MCF 10A (cell line): ENCODE data around the gene ABCB8. TPM values are rescaled to one million over a fixed set of nuclear protein-coding genes. Genes with fewer than 3 reads are reported as not detected.
A peak's percentile ranks its signal among the peaks of the same experiment; 100 is the strongest.

Source experiments
- BruUV-seq: library from RNA; stranded (reverse); fragments of 400-500 nt; replicated peaks from 2 replicates; lab custom pipeline; 2021; lab: Mats Ljungman, UMichigan
- CTCF ChIA-PET: fragments of 300-600 bp; sonication (Branson Sonifier 250); formaldehyde crosslinking; extraction: SDS; loops from one replicate; lab custom pipeline; 2021; ENCODE audit warnings: antibody characterized with exemption, inconsistent platforms; lab: Yijun Ruan, JAX
- POLR2A ChIA-PET: fragments of 300-600, 350-650 bp; sonication (Branson Sonifier 250); formaldehyde crosslinking; extraction: SDS; loops from one replicate; lab custom pipeline; 2020; ENCODE audit warnings: antibody characterized with exemption, inconsistent platforms; lab: Yijun Ruan, JAX
- DNase-seq: peaks from one replicate; pipeline ENCODE4 v3.0.0-alpha.2; 2018; ENCODE audit not compliant: unreplicated experiment
- H3K27ac Mint-ChIP-seq: one replicate; pipeline ENCODE4 v1.8.0; 2022; ENCODE audit warnings: mild to moderate bottlenecking, low read depth, mixed read lengths; ENCODE audit not compliant: unreplicated experiment
- H3K27me3 Mint-ChIP-seq: one replicate; pipeline ENCODE4 v1.8.0; 2022; ENCODE audit warnings: mixed read lengths; ENCODE audit not compliant: insufficient read depth, unreplicated experiment
- H3K36me3 Mint-ChIP-seq: one replicate; pipeline ENCODE4 v1.8.0; 2022; ENCODE audit warnings: mild to moderate bottlenecking, moderate library complexity, mixed read lengths; ENCODE audit not compliant: insufficient read depth, unreplicated experiment
- H3K4me1 Mint-ChIP-seq: one replicate; pipeline ENCODE4 v1.8.0; 2022; ENCODE audit warnings: mixed read lengths; ENCODE audit not compliant: insufficient read depth, unreplicated experiment
- H3K4me3 Mint-ChIP-seq: one replicate; pipeline ENCODE4 v1.8.0; 2022; ENCODE audit warnings: mild to moderate bottlenecking, moderate library complexity, mixed read lengths; ENCODE audit not compliant: unreplicated experiment
- H3K9me3 Mint-ChIP-seq: one replicate; pipeline ENCODE4 v1.8.0; 2022; ENCODE audit warnings: mixed read lengths; ENCODE audit not compliant: unreplicated experiment
- CTCF ChIP-seq: fragments of 200-600 bp; IDR thresholded peaks from one replicate; pipeline ENCODE4 v1.8.0; 2022; ENCODE audit warnings: antibody characterized with exemption, mild to moderate bottlenecking; ENCODE audit not compliant: unreplicated experiment
- intact Hi-C: fragments of 100-400 bp; cut with micrococcal nuclease; formaldehyde crosslinking; loops from 2 replicates; pipeline ENCODE4 v1.14.1; 2022
- total RNA-seq: library from RNA; stranded (reverse); gene quantifications from 2 replicates; pipeline ENCODE4 v1.2.3, GENCODE V29; 2022

ABCB8 gene
- total RNA-seq, 1 experiment from 2014 or later, result 73.4 TPM

GRCh38 chr7:151017370-151017952 lies 10.8 kb upstream of the ABCB8 start:
- POLR2A ChIA-PET, result no interaction called here
- no peak overlapping the region for H3K4me3 Mint-ChIP-seq
- no peak for DNase-seq
- BruUV-seq, result no TSS peak
- H3K27me3 Mint-ChIP-seq, result peaks cover 23% of the 10 kb centered on the region
- no peak for TF ChIP-seq CTCF
- CTCF ChIA-PET, result interaction anchor here (0.6 to 3.7 kb wide), 16 partner anchors 8 to 124 kb away, joined by 3 to 16 read pairs (median 4); partner anchors contain the start of gene ABCB8
- H3K27ac Mint-ChIP-seq, result no peak overlapping the region
- intact Hi-C loops, result loop anchor here (5.0 kb wide), 1 partner anchor 50 kb away; no protein-coding TSS in a partner anchor
- peaks cover 13% of the 10 kb centered on the region for H3K4me1 Mint-ChIP-seq
- H3K9me3 Mint-ChIP-seq, result no peaks in the 10 kb centered on the region
- H3K36me3 Mint-ChIP-seq, result no peaks in the 10 kb centered on the region

GRCh38 chr7:151017953-151018420 lies 10.3 kb upstream of the ABCB8 start:
- BruUV-seq, result no TSS peak
- Mint-ChIP-seq H3K4me1 (peaks cover 10% of the 10 kb centered on the region), H3K27me3 (peaks cover 23% of the 10 kb centered on the region), H3K4me3 (peak overlapping the region; percentile 15), H3K36me3 (no peaks in the 10 kb centered on the region), H3K27ac (no peak overlapping the region), H3K9me3 (no peaks in the 10 kb centered on the region)
- intact Hi-C loops, result loop anchor here (5.0 kb wide), 1 partner anchor 51 kb away; no protein-coding TSS in a partner anchor
- CTCF ChIA-PET, result interaction anchor here (0.6 to 3.7 kb wide), 20 partner anchors 8 to 648 kb away, joined by 3 to 16 read pairs (median 3); partner anchors contain the start of gene ABCB8
- POLR2A ChIA-PET, result no interaction called here
- TF ChIP-seq CTCF, result peak; percentile 85
- peak; percentile 23 for DNase-seq

GRCh38 chr7:151018421-151019129 lies 9.7 kb upstream of the ABCB8 start:
- Mint-ChIP-seq H3K9me3 (no peaks in the 10 kb centered on the region), H3K36me3 (no peaks in the 10 kb centered on the region), H3K27ac (no peak overlapping the region), H3K4me3 (peak overlapping the region; percentile 15), H3K27me3 (peaks cover 23% of the 10 kb centered on the region), H3K4me1 (peaks cover 10% of the 10 kb centered on the region)
- DNase-seq, result no peak
- ChIA-PET CTCF (interaction anchor here (0.6 to 3.7 kb wide), 15 partner anchors 8 to 648 kb away, joined by 3 to 16 read pairs (median 4); partner anchors contain the start of gene ABCB8), POLR2A (interaction anchor here (1.2 kb wide), 1 partner anchor 10 kb away, joined by 3 read pairs; the partner anchor contains the start of gene ABCB8)
- intact Hi-C loops, result loop anchor here (5.0 kb wide), 1 partner anchor 51 kb away; no protein-coding TSS in a partner anchor
- TF ChIP-seq CTCF, result no peak
- BruUV-seq, result no TSS peak

GRCh38 chr7:151019130-151019447 lies 9.2 kb upstream of the ABCB8 start:
- no peak for TF ChIP-seq CTCF
- CTCF ChIA-PET, result interaction anchor here (0.6 to 3.7 kb wide), 9 partner anchors 8 to 195 kb away, joined by 3 to 16 read pairs (median 6); partner anchors contain the start of gene ABCB8
- no peaks in the 10 kb centered on the region for H3K9me3 Mint-ChIP-seq
- no peak overlapping the region for H3K27ac Mint-ChIP-seq
- no peak overlapping the region for H3K4me3 Mint-ChIP-seq
- intact Hi-C loops, result loop anchor here (5.0 kb wide), 1 partner anchor 52 kb away; no protein-coding TSS in a partner anchor
- POLR2A ChIA-PET, result interaction anchor here (1.2 kb wide), 1 partner anchor 9 kb away, joined by 3 read pairs; the partner anchor contains the start of gene ABCB8
- DNase-seq, result no peak
- no TSS peak for BruUV-seq
- H3K4me1 Mint-ChIP-seq, result peaks cover 10% of the 10 kb centered on the region
- H3K36me3 Mint-ChIP-seq, result no peaks in the 10 kb centered on the region
- peaks cover 23% of the 10 kb centered on the region for H3K27me3 Mint-ChIP-seq
